GM23248 (cell line): Measurements from ENCODE around the gene CREB3L2. TPM values are rescaled to one million over a fixed set of nuclear protein-coding genes. Genes with fewer than 3 reads are reported as not detected.
"Not testable (repeated sequence)": the region's sequence is repeated elsewhere in the genome, so short reads cannot be mapped to it uniquely, and the experiment has no call there.

ENCODE experiments used
- DNase-seq: peaks from one replicate; pipeline ENCODE4 v3.0.0-alpha.2; 2015
- H2AFZ ChIP-seq: fragments of 200-600 bp; sonication (generic); 2 replicates; pipeline ENCODE4 v1.6.1; 2016; ENCODE audit warnings: antibody characterized with exemption
- H3F3A ChIP-seq: fragments of 200-600 bp; sonication (generic); 2 replicates; pipeline ENCODE4 v1.6.1; 2016; ENCODE audit warnings: mild to moderate bottlenecking, antibody characterized with exemption, mixed run types; ENCODE audit not compliant: insufficient read depth
- H3K27ac ChIP-seq: fragments of 200-600 bp; sonication (generic); 2 replicates; pipeline ENCODE4 v1.5.1; 2016; ENCODE audit warnings: mild to moderate bottlenecking
- H3K27me3 ChIP-seq: fragments of 200-600 bp; sonication (generic); replicated peaks from 2 replicates; pipeline ENCODE4 v1.6.1; 2016; ENCODE audit warnings: mild to moderate bottlenecking; ENCODE audit not compliant: insufficient read depth
- H3K36me3 ChIP-seq: fragments of 200-600 bp; sonication (generic); 2 replicates; pipeline ENCODE4 v1.6.1; 2016; ENCODE audit warnings: low read depth, mild to moderate bottlenecking
- H3K4me1 ChIP-seq: fragments of 200-600 bp; sonication (generic); 2 replicates; pipeline ENCODE4 v1.6.1; 2016; ENCODE audit warnings: mild to moderate bottlenecking; ENCODE audit not compliant: insufficient read depth
- H3K4me2 ChIP-seq: fragments of 200-600 bp; sonication (generic); one replicate; pipeline ENCODE4 v1.6.1; 2016; ENCODE audit warnings: mild to moderate bottlenecking; ENCODE audit not compliant: unreplicated experiment
- H3K4me3 ChIP-seq: fragments of 200-600 bp; sonication (generic); 2 replicates; pipeline ENCODE4 v1.5.1; 2016; ENCODE audit warnings: mild to moderate bottlenecking
- H3K79me2 ChIP-seq: fragments of 200-600 bp; sonication (generic); 2 replicates; pipeline ENCODE4 v1.6.1; 2016; ENCODE audit warnings: mild to moderate bottlenecking; ENCODE audit not compliant: insufficient read depth
- H3K9ac ChIP-seq: fragments of 200-600 bp; sonication (generic); 2 replicates; pipeline ENCODE4 v1.6.1; 2016; ENCODE audit warnings: mild to moderate bottlenecking
- H3K9me2 ChIP-seq: fragments of 200-600 bp; sonication (generic); 2 replicates; pipeline ENCODE4 v1.6.1; 2016; ENCODE audit warnings: mixed run types, mild to moderate bottlenecking, moderate library complexity; ENCODE audit not compliant: insufficient read depth
- H3K9me3 ChIP-seq: fragments of 200-600 bp; sonication (generic); one replicate; pipeline ENCODE4 v1.6.1; 2017; ENCODE audit warnings: low read depth
- H4K20me1 ChIP-seq: fragments of 200-600 bp; sonication (generic); 2 replicates; pipeline ENCODE4 v1.6.0; 2016; ENCODE audit not compliant: insufficient read depth
- EZH2 ChIP-seq: fragments of 200-600 bp; sonication (generic); IDR thresholded peaks from 2 replicates; pipeline ENCODE4 v1.6.1; 2018; ENCODE audit warnings: antibody characterized with exemption, mild to moderate bottlenecking; ENCODE audit not compliant: insufficient read depth, poor library complexity, severe bottlenecking
- EZH2phosphoT487 ChIP-seq: fragments of 200-600 bp; sonication (generic); IDR thresholded peaks from 2 replicates; pipeline ENCODE4 v1.6.1; 2018; ENCODE audit warnings: antibody characterized with exemption, moderate library complexity, mild to moderate bottlenecking, low read depth; ENCODE audit not compliant: insufficient read depth
- whole genome bisulfite sequencing, 2 experiments: methylation state at CpG; one replicate each; pipeline ENCODE4 v1.1.6; 2015 to 2017; ENCODE audit warnings: low lambda C conversion rate in 2 of 2, low coverage in 1 of 2; ENCODE audit errors: missing lambda C conversion rate in 2 of 2; 5-methylcytosine and 5-hydroxymethylcytosine counted together
- in situ Hi-C: fragments of 300-500 bp; cut with MboI; formaldehyde crosslinking; loops from 2 replicates; pipeline ENCODE4 v1.15.0; 2020
- polyA plus RNA-seq: library from polyadenylated mRNA; unstranded; fragments of >200 nt; fragmentation: Nextera tagmentation; extraction: Ambion mirVana; gene quantifications from 2 replicates; pipeline ENCODE4 v1.2.1, GENCODE V29; 2016
- total RNA-seq: library from RNA; depleted of rRNA; stranded (reverse); fragments of >200 nt; shearing (Covaris generic); gene quantifications from 2 replicates; pipeline ENCODE4 v1.2.3, GENCODE V29; 2014; rRNA removed

The CREB3L2 gene
- total RNA-seq (43.7 and 67.9 TPM in 2 replicates), polyA plus RNA-seq (49.7 and 53.7 TPM in 2 replicates)

- Histone ChIP-seq H3F3A (peaks cover 34% of the 10 kb centered on the region), H3K9ac (peak within 1 kb of the TSS; percentile 99), H3K36me3 (no peaks in the 10 kb centered on the region), H3K27ac (peak within 1 kb of the TSS; percentile 96), H3K27me3 (no peaks in the 10 kb centered on the region), H3K4me1 (peaks cover 34% of the 10 kb centered on the region), H3K4me3 (peak within 1 kb of the TSS; percentile 89), H2AFZ (peak within 1 kb of the TSS; percentile 81), H3K4me2 (peak within 1 kb of the TSS; percentile 98), H3K79me2 (peaks cover 58% of the 10 kb centered on the region), H3K9me3 (no peaks in the 10 kb centered on the region), H3K9me2 (no peaks in the 10 kb centered on the region), H4K20me1 (no peaks in the 10 kb centered on the region)
- no peak for TF ChIP-seq EZH2
- TF ChIP-seq EZH2phosphoT487: no peak
- in situ Hi-C loops: no loop called here
- WGBS, 2 experiments: 1 to 2% methylated on average over 47 of the region's 47 CpGs
- DNase-seq: peak; percentile 90
Observed at GRCh38 chr7:138001529-138002095, at the start of gene CREB3L2. CREB3L2 (minus strand) TSS chr7:138002086; CDS start chr7:138001705, 381 bp downstream.

- no peak for DNase-seq
- Histone ChIP-seq H3K4me1 (no peaks in the 10 kb centered on the region), H3K36me3 (no peaks in the 10 kb centered on the region), H3K9me2 (no peaks in the 10 kb centered on the region), H3F3A (no peaks in the 10 kb centered on the region), H3K9me3 (no peaks in the 10 kb centered on the region), H3K79me2 (no peaks in the 10 kb centered on the region), H3K9ac (no peak overlapping the region), H3K4me3 (no peak overlapping the region), H4K20me1 (no peaks in the 10 kb centered on the region), H3K27me3 (0 out of 2 replicates have a peak, but pooled peaks cover 10% of the 10 kb centered on the region), H2AFZ (no peak overlapping the region), H3K4me2 (no peak overlapping the region), H3K27ac (no peak overlapping the region)
- in situ Hi-C loops: no loop called here
- TF ChIP-seq EZH2 (no peak), EZH2phosphoT487 (no peak)
- 22 to 25% methylated on average over 1 of the region's 1 CpG for WGBS, 2 experiments
Observed at GRCh38 chr7:138049505-138050116, 47.7 kb upstream of the CREB3L2 start.

- no peak for DNase-seq
- H3K9me2 ChIP-seq: no peaks in the 10 kb centered on the region
- no peak overlapping the region for H3K4me2 ChIP-seq
- H3K4me3 ChIP-seq: no peak overlapping the region
- TF ChIP-seq EZH2 (no peak), EZH2phosphoT487 (no peak)
- H3K9me3 ChIP-seq: no peaks in the 10 kb centered on the region
- H3K27me3 ChIP-seq: 0 out of 2 replicates have a peak, but pooled peaks cover 13% of the 10 kb centered on the region
- no peaks in the 10 kb centered on the region for H3F3A ChIP-seq
- in situ Hi-C loops: no loop called here
- no peaks in the 10 kb centered on the region for H3K79me2 ChIP-seq
- no peaks in the 10 kb centered on the region for H3K4me1 ChIP-seq
- no peak overlapping the region for H3K27ac ChIP-seq
- no peak overlapping the region for H3K9ac ChIP-seq
- no peaks in the 10 kb centered on the region for H4K20me1 ChIP-seq
- no peak overlapping the region for H2AFZ ChIP-seq
- no peaks in the 10 kb centered on the region for H3K36me3 ChIP-seq
- WGBS, 2 experiments: 47 to 51% methylated on average over 3 of the region's 3 CpGs
Observed at GRCh38 chr7:138047907-138048306, 46.0 kb upstream of the CREB3L2 start.

- Histone ChIP-seq H3K4me2 (no peak overlapping the region), H3K4me3 (no peak overlapping the region), H3K27me3 (0 out of 2 replicates have a peak, but pooled peaks cover 13% of the 10 kb centered on the region), H3K9me2 (no peaks in the 10 kb centered on the region), H3K4me1 (no peaks in the 10 kb centered on the region), H3K79me2 (no peaks in the 10 kb centered on the region), H3K36me3 (no peaks in the 10 kb centered on the region), H4K20me1 (no peaks in the 10 kb centered on the region), H3K9me3 (no peaks in the 10 kb centered on the region), H3F3A (no peaks in the 10 kb centered on the region), H2AFZ (no peak overlapping the region), H3K27ac (no peak overlapping the region), H3K9ac (no peak overlapping the region)
- no peak for DNase-seq
- TF ChIP-seq EZH2phosphoT487: no peak
- WGBS, 2 experiments: 26 to 33% methylated on average over 2 of the region's 2 CpGs
- in situ Hi-C loops: no loop called here
Observed at GRCh38 chr7:138044897-138045296, 43.0 kb upstream of the CREB3L2 start.

- H3F3A ChIP-seq, H2AFZ ChIP-seq, H3K27me3 ChIP-seq, H3K4me3 ChIP-seq, in situ Hi-C loops, H3K79me2 ChIP-seq, H3K4me2 ChIP-seq, H3K9me2 ChIP-seq, H3K36me3 ChIP-seq, DNase-seq, H3K4me1 ChIP-seq, H4K20me1 ChIP-seq, H3K9ac ChIP-seq, H3K9me3 ChIP-seq, H3K27ac ChIP-seq: not testable (repeated sequence)
- WGBS, 2 experiments: 24% methylated on average over 1 of the region's 1 CpG
Observed at GRCh38 chr7:138040063-138040462, 38.2 kb upstream of the CREB3L2 start.
